Body of pancreas (tissue), 4 donors: ENCODE results near the gene SART1.

ENCODE experiments used
- POLR2A ChIP-seq, 3 donors: fragments of 450-650 bp; IDR thresholded peaks; one replicate each; pipeline ENCODE4 v1.6.1; 2016; ENCODE audit warnings: antibody characterized with exemption in 3 of 3, mild to moderate bottlenecking in 2 of 3
- TF ChIP-seq, protein P1 (sequence below), 7 experiments: fragments of 450-650 bp in 4 of 7; fragments of 200-600 bp in 3 of 7; sonication (generic) in 3 of 7; IDR thresholded peaks; one replicate each; pipeline ENCODE4 v1.5.1; 2016 to 2019; ENCODE audit warnings: antibody characterized with exemption in 7 of 7

DNA sequence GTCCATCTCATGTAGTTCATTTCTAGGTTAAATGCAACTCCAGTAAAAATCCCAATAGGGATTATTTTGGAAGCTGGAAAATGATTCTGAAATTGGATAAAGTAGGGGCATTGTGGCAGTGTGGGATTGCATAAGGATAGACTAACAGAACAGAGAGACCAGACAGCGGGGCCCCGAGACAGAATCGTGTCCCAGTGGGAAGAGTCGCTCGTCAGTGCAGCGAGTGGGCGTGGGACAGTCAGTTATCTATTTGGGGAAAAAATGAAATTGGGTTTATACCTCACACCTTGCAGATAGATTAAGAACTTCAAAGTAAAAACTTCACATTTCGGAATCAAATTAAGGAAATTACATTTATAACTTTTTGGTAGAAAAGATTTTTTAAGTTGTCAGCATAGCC, 10.6 kb downstream of the SART1 start:
- TF ChIP-seq POLR2A (IDR thresholded peaks at IDR 0.05): no peak
- TF ChIP-seq, protein P1, sequence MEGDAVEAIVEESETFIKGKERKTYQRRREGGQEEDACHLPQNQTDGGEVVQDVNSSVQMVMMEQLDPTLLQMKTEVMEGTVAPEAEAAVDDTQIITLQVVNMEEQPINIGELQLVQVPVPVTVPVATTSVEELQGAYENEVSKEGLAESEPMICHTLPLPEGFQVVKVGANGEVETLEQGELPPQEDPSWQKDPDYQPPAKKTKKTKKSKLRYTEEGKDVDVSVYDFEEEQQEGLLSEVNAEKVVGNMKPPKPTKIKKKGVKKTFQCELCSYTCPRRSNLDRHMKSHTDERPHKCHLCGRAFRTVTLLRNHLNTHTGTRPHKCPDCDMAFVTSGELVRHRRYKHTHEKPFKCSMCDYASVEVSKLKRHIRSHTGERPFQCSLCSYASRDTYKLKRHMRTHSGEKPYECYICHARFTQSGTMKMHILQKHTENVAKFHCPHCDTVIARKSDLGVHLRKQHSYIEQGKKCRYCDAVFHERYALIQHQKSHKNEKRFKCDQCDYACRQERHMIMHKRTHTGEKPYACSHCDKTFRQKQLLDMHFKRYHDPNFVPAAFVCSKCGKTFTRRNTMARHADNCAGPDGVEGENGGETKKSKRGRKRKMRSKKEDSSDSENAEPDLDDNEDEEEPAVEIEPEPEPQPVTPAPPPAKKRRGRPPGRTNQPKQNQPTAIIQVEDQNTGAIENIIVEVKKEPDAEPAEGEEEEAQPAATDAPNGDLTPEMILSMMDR (IDR thresholded peaks at IDR 0.05): no peak
